ENCODE results near the gene TBK1. TPM values are rescaled to one million over a fixed set of nuclear protein-coding genes. Genes with fewer than 3 reads are reported as not detected.

Gene TBK1
- total and polyA plus RNA-seq, 9 of the 15 experiments (the other 6 are each of a cell fraction or from before 2014, with no cell fraction given): 20.4 to 42.0 (median 27.8) TPM

GRCh38 chr12:64445490-64445889, 6.4 kb upstream of the TBK1 start:
- DNase-seq (ENCODE audit: extremely low read depth in 1 of 4, low spot score in 3 of 4) (no peak), FAIRE-seq (no peak), ATAC-seq (no peak)
- Histone ChIP-seq H3K4me2 (ENCODE audit: insufficient read depth, low read length) (no peak overlapping the region), H3K9me3 (replicated peaks; ENCODE audit: control insufficient read depth, insufficient read depth, low read depth, low read length) (no peaks in the 10 kb centered on the region), H3K27me3 (ENCODE audit: control insufficient read depth in 2 of 2, insufficient read depth in 2 of 2, low read length in 2 of 2) (no peaks in the 10 kb centered on the region), H4K20me1 (replicated peaks; ENCODE audit: control insufficient read depth, insufficient read depth, low read length) (no peaks in the 10 kb centered on the region), H2AFZ (ENCODE audit: low read depth, low read length) (no peak overlapping the region), H3K9me1 (ENCODE audit: control insufficient read depth, insufficient read depth, low read length) (no peaks in the 10 kb centered on the region), H3K36me3 (ENCODE audit: control insufficient read depth, insufficient read depth, low read length) (peaks cover 92% of the 10 kb centered on the region), H3K79me2 (ENCODE audit: control insufficient read depth, insufficient read depth, low read length) (peaks cover 4% of the 10 kb centered on the region; the same call in 1 of the 3 replicates), H3K9ac (ENCODE audit: insufficient read depth in 1 of 2, low read depth in 2 of 2, low read length in 2 of 2) (no peak overlapping the region), H3K4me1 (replicated peaks in 1 of 2; ENCODE audit: control insufficient read depth in 2 of 2, insufficient read depth in 2 of 2, low read length in 2 of 2) (peaks cover 0 to 1% of the 10 kb centered on the region in 2 experiments; a peak in 2 of 5 replicates), H3K27ac (ENCODE audit: extremely low read depth, low read depth, low read length) (no peak overlapping the region), H3K4me3 (no peak overlapping the region)
- in situ Hi-C loops (cut with MboI): loop anchor here (5.0 kb wide), 1 partner anchor 33 kb away; no protein-coding TSS in a partner anchor
- WGBS (ENCODE audit: insufficient coverage, low coverage, missing lambda C conversion rate): 92% methylated on average over 2 of the region's 2 CpGs
- intact Hi-C loops (cut with micrococcal nuclease): no loop called here
- ChIA-PET CTCF (ENCODE audit: low intra/inter-chr PET ratio) (no interaction called here), POLR2A (interaction anchor here (0.9 to 2.5 kb wide), 2 partner anchors 8 to 15 kb away, joined by 4 to 9 read pairs; no protein-coding TSS in a partner anchor)
- BruUV-seq (replicated peaks): no TSS peak
- TF ChIP-seq, protein P1, sequence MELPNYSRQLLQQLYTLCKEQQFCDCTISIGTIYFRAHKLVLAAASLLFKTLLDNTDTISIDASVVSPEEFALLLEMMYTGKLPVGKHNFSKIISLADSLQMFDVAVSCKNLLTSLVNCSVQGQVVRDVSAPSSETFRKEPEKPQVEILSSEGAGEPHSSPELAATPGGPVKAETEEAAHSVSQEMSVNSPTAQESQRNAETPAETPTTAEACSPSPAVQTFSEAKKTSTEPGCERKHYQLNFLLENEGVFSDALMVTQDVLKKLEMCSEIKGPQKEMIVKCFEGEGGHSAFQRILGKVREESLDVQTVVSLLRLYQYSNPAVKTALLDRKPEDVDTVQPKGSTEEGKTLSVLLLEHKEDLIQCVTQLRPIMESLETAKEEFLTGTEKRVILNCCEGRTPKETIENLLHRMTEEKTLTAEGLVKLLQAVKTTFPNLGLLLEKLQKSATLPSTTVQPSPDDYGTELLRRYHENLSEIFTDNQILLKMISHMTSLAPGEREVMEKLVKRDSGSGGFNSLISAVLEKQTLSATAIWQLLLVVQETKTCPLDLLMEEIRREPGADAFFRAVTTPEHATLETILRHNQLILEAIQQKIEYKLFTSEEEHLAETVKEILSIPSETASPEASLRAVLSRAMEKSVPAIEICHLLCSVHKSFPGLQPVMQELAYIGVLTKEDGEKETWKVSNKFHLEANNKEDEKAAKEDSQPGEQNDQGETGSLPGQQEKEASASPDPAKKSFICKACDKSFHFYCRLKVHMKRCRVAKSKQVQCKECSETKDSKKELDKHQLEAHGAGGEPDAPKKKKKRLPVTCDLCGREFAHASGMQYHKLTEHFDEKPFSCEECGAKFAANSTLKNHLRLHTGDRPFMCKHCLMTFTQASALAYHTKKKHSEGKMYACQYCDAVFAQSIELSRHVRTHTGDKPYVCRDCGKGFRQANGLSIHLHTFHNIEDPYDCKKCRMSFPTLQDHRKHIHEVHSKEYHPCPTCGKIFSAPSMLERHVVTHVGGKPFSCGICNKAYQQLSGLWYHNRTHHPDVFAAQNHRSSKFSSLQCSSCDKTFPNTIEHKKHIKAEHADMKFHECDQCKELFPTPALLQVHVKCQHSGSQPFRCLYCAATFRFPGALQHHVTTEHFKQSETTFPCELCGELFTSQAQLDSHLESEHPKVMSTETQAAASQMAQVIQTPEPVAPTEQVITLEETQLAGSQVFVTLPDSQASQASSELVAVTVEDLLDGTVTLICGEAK (IDR thresholded peaks at IDR 0.05): no peak
- TF ChIP-seq, protein P1 (CRISPR knock-in tag; IDR thresholded peaks at IDR 0.05): no peak
- TF ChIP-seq MAFF (IDR thresholded peaks at IDR 0.05; ENCODE audit: low read length): no peak
- no peak for TF ChIP-seq ZC3H8 (IDR thresholded peaks at IDR 0.05)
- no peak for TF ChIP-seq NCOA2 (IDR thresholded peaks at IDR 0.05; ENCODE audit: partially characterized antibody in 2 of 2)
- TF ChIP-seq TAL1 (IDR thresholded peaks at IDR 0.05): no peak
- no peak for TF ChIP-seq XRCC3 (IDR thresholded peaks at IDR 0.05)
- no peak for TF ChIP-seq ZNF224 (CRISPR knock-in tag; IDR thresholded peaks at IDR 0.05)
- TF ChIP-seq THRA (IDR thresholded peaks at IDR 0.05): no peak
- no peak for TF ChIP-seq BCOR (IDR thresholded peaks at IDR 0.05)
- TF ChIP-seq HCFC1 (IDR thresholded peaks at IDR 0.05; ENCODE audit: low read depth, low read length): no peak
- TF ChIP-seq SIN3B (IDR thresholded peaks at IDR 0.05; ENCODE audit: low read depth): no peak
- no peak for TF ChIP-seq TOE1 (IDR thresholded peaks at IDR 0.05; ENCODE audit: borderline replicate concordance)
- TF ChIP-seq TOE1 (CRISPR knock-in tag; IDR thresholded peaks at IDR 0.05; ENCODE audit: borderline replicate concordance, low read depth): no peak
- no peak for TF ChIP-seq MYNN (IDR thresholded peaks at IDR 0.05)
- no peak for TF ChIP-seq MYNN (CRISPR knock-in tag; IDR thresholded peaks at IDR 0.05)
- no peak for TF ChIP-seq C11orf30 (IDR thresholded peaks at IDR 0.05; ENCODE audit: low read depth)
